Measurements from ENCODE around the gene TMEM196. TPM values are rescaled to one million over a fixed set of nuclear protein-coding genes. Genes with fewer than 3 reads are reported as not detected.

Gene TMEM196
- total and polyA plus RNA-seq, 2 of the 4 experiments (the other 2 are of a cell fraction) = not detected

DNA sequence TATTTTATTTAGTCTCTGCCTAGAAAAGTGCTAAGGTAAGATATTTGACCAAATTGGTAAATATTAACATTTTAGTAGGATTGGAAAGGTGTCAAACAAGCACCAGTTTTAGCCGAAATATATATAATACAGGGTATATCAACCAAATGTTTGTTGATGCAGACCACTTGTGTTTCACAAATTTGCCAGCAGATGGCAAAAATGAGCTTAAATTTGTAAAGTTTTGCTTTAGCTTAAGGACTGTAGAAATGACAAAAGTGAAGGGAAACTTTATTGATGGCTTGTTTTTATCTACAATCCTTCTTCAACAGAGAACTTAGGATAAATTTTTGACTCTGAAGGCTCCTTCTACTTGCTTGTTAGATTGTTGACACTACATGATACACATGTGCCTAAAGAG is 59.7 kb downstream of the TMEM196 start:
- ChIA-PET POLR2A (ENCODE audit: unreplicated experiment) (no interaction called here), CTCF (interaction anchor here (0.6 to 3.8 kb wide), 9 partner anchors 9 to 885 kb away, joined by 3 to 32 read pairs (median 4); no protein-coding TSS in a partner anchor)
- Histone ChIP-seq H2BK15ac (ENCODE audit: low read depth, low read length) (no peak overlapping the region), H3K79me1 (ENCODE audit: low read depth in 1 of 2, low read length in 2 of 2) (peaks cover 0 to 1% of the 10 kb centered on the region in 2 experiments; a peak in 3 of 4 replicates), H3K9me1 (ENCODE audit: insufficient read depth, low read length) (no peaks in the 10 kb centered on the region), H4K20me1 (ENCODE audit: insufficient read depth, low read length) (no peaks in the 10 kb centered on the region), H2BK5ac (ENCODE audit: low read depth, low read length, poor library complexity, severe bottlenecking) (no peak overlapping the region), H3K4ac (ENCODE audit: low read depth, low read length) (no peak overlapping the region), H3K27ac (ENCODE audit: insufficient read depth, low read length) (no peak overlapping the region), H3K9me3 (ENCODE audit: control insufficient read depth, insufficient read depth, low read length) (no peaks in the 10 kb centered on the region), H3K27me3 (ENCODE audit: control insufficient read depth, insufficient read depth, low read length) (no peaks in the 10 kb centered on the region), H2BK120ac (ENCODE audit: low read depth, low read length) (no peak overlapping the region), H3K23ac (ENCODE audit: low read depth, low read length) (no peak overlapping the region), H3K36me3 (ENCODE audit: control insufficient read depth, insufficient read depth, low read length) (no peaks in the 10 kb centered on the region), H4K5ac (ENCODE audit: low read depth, low read length) (no peak overlapping the region), H3K9ac (ENCODE audit: low read depth, low read length) (no peak overlapping the region), H3K4me3 (ENCODE audit: insufficient read depth, low read depth, low read length) (no peak overlapping the region), H3K4me1 (ENCODE audit: control insufficient read depth, insufficient read depth, low read length) (no peaks in the 10 kb centered on the region), H2AK9ac (replicated peaks; ENCODE audit: low read depth, low read length, poor library complexity) (no peak overlapping the region), H4K91ac (ENCODE audit: insufficient read depth, low read depth, low read length) (no peak overlapping the region), H3K56ac (ENCODE audit: extremely low read depth, insufficient read depth, low read length) (no peak overlapping the region), H3K18ac (ENCODE audit: low read depth, low read length) (no peak overlapping the region), H4K8ac (ENCODE audit: low read depth in 2 of 2, low read length in 2 of 2) (no peak overlapping the region), H2AFZ (replicated peaks; ENCODE audit: low read length, poor library complexity) (no peak overlapping the region), H2BK20ac (ENCODE audit: low read depth, low read length) (no peak overlapping the region), H3K14ac (replicated peaks; ENCODE audit: low read depth, low read length) (no peak overlapping the region), H2AK5ac (ENCODE audit: low read depth, low read length) (no peak overlapping the region), H3K4me2 (ENCODE audit: low read depth, low read length) (no peak overlapping the region)
- no TSS peak for BruUV-seq (replicated peaks)
- ATAC-seq (ENCODE audit: low read depth) (peak; percentile 35; the same call in 1 of the 2 replicates), DNase-seq (peak; percentile 45)
- dilution Hi-C loops (cut with HindIII; ENCODE audit: low sequenced_read_pairs, unreplicated experiment) (no loop called here), intact Hi-C loops (cut with micrococcal nuclease) (loop anchor here (1.0 to 5.0 kb wide), 3 partner anchors 269 to 885 kb away; partner anchors contain the start of gene ITGB8), in situ Hi-C loops (cut with MboI; ENCODE audit: low sequenced_read_pairs) (loop anchor here (10.0 kb wide), 1 partner anchor 881 kb away; no protein-coding TSS in a partner anchor)
- TF ChIP-seq RCOR1 (IDR thresholded peaks at IDR 0.05; ENCODE audit: insufficient replicate concordance, low read length) (no peak), CTCF (conservative IDR thresholded peaks at IDR 0.05; ENCODE audit: low read depth, low read length) (peak; percentile 58), MXI1 (IDR thresholded peaks at IDR 0.05; ENCODE audit: borderline replicate concordance, low read depth, low read length) (no peak), MAZ (IDR thresholded peaks at IDR 0.05; ENCODE audit: borderline replicate concordance, low read depth, low read length) (no peak), USF2 (IDR thresholded peaks at IDR 0.05; ENCODE audit: low read depth, low read length) (no peak), MAFK (IDR thresholded peaks at IDR 0.05; ENCODE audit: low read depth, low read length) (no peak), NFE2L2 (IDR thresholded peaks at IDR 0.05; ENCODE audit: low read depth, low read length) (no peak), POLR2A (IDR thresholded peaks at IDR 0.05; ENCODE audit: low read depth, low read length) (no peak), FOS (IDR thresholded peaks at IDR 0.05; ENCODE audit: low read depth, low read length) (no peak), SMC3 (IDR thresholded peaks at IDR 0.05; ENCODE audit: low read depth, low read length) (peak; percentile 62), RFX5 (IDR thresholded peaks at IDR 0.05; ENCODE audit: low read depth, low read length) (no peak), CHD1 (IDR thresholded peaks at IDR 0.05; ENCODE audit: low read depth, low read length) (no peak), ELK1 (IDR thresholded peaks at IDR 0.05; ENCODE audit: borderline replicate concordance, low read depth, low read length) (no peak), RAD21 (IDR thresholded peaks at IDR 0.05; ENCODE audit: low read length) (peak; percentile 48), BHLHE40 (IDR thresholded peaks at IDR 0.05; ENCODE audit: low read depth, low read length) (no peak), CEBPB (IDR thresholded peaks at IDR 0.05; ENCODE audit: low read depth, low read length) (no peak)
- WGBS, 2 experiments (ENCODE audit: extremely low coverage in 2 of 2, insufficient read length in 1 of 2) = no CpG with 5 or more reads among the region's 1 CpG
